Measurements from ENCODE around the gene DGKI.
A peak's percentile ranks its signal among the peaks of the same experiment; 100 is the strongest.
"Not testable (repeated sequence)": the region's sequence is repeated elsewhere in the genome, so short reads cannot be mapped to it uniquely, and the experiment has no call there.

DGKI gene

GRCh38 chr7:137734221-137734620, 112.6 kb downstream of the DGKI start:
- no peak for DNase-seq (ENCODE audit: low read depth)

GRCh38 chr7:137732168-137732567, 114.6 kb downstream of the DGKI start:
- DNase-seq (ENCODE audit: low read depth): no peak

GRCh38 chr7:137731436-137731835, 115.3 kb downstream of the DGKI start:
- DNase-seq (ENCODE audit: low read depth): peak; percentile 22

- no peak for DNase-seq (ENCODE audit: low read depth)
Observed at GRCh38 chr7:137728426-137728825, 118.3 kb downstream of the DGKI start.

- no peak for DNase-seq (ENCODE audit: low read depth)
Observed at GRCh38 chr7:137727413-137727812, 119.4 kb downstream of the DGKI start.

- no peak for DNase-seq (ENCODE audit: low read depth)
Observed at GRCh38 chr7:137718355-137718754, 128.4 kb downstream of the DGKI start.

- peak; percentile 16 for DNase-seq (ENCODE audit: low read depth)
Observed at GRCh38 chr7:137717811-137718271, 128.9 kb downstream of the DGKI start.

GRCh38 chr7:137717045-137717444, 129.7 kb downstream of the DGKI start:
- no peak for DNase-seq (ENCODE audit: low read depth)

- DNase-seq (ENCODE audit: low read depth): no peak
Observed at GRCh38 chr7:137716061-137716460, 130.7 kb downstream of the DGKI start.

- DNase-seq (ENCODE audit: low read depth): no peak
Observed at GRCh38 chr7:137715533-137715932, 131.2 kb downstream of the DGKI start.

GRCh38 chr7:137715121-137715520, 131.7 kb downstream of the DGKI start:
- no peak for DNase-seq (ENCODE audit: low read depth)

GRCh38 chr7:137706330-137706729, 140.4 kb downstream of the DGKI start:
- not testable (repeated sequence) for DNase-seq (ENCODE audit: low read depth)

- DNase-seq (ENCODE audit: low read depth): no peak
Observed at GRCh38 chr7:137704723-137705122, 142.1 kb downstream of the DGKI start.

GRCh38 chr7:137703291-137704010, 143.3 kb downstream of the DGKI start:
- no peak for DNase-seq (ENCODE audit: low read depth)

- DNase-seq (ENCODE audit: low read depth): no peak
Observed at GRCh38 chr7:137696988-137697387, 149.8 kb downstream of the DGKI start.

GRCh38 chr7:137696376-137696775, 150.4 kb downstream of the DGKI start:
- DNase-seq (ENCODE audit: low read depth): no peak

- no peak for DNase-seq (ENCODE audit: low read depth)
Observed at GRCh38 chr7:137695942-137696341, 150.8 kb downstream of the DGKI start.

- DNase-seq (ENCODE audit: low read depth): no peak
Observed at GRCh38 chr7:137695494-137695893, 151.3 kb downstream of the DGKI start.

GRCh38 chr7:137694405-137694804, 152.4 kb downstream of the DGKI start:
- no peak for DNase-seq (ENCODE audit: low read depth)

GRCh38 chr7:137692399-137692798, 154.4 kb downstream of the DGKI start:
- DNase-seq (ENCODE audit: low read depth): no peak

- no peak for DNase-seq (ENCODE audit: low read depth)
Observed at GRCh38 chr7:137691566-137691965, 155.2 kb downstream of the DGKI start.

GRCh38 chr7:137690635-137691034, 156.1 kb downstream of the DGKI start:
- no peak for DNase-seq (ENCODE audit: low read depth)

- DNase-seq (ENCODE audit: low read depth): no peak
Observed at GRCh38 chr7:137689761-137690160, 157.0 kb downstream of the DGKI start.

GRCh38 chr7:137687556-137688265, 159.1 kb downstream of the DGKI start:
- DNase-seq (ENCODE audit: low read depth): no peak
